ENCODE results near the gene ZSWIM4. TPM values are rescaled to one million over a fixed set of nuclear protein-coding genes. Genes with fewer than 3 reads are reported as not detected.
"Not testable (repeated sequence)": the region's sequence is repeated elsewhere in the genome, so short reads cannot be mapped to it uniquely, and the experiment has no call there.

ZSWIM4 gene
- total RNA-seq, 1 experiment from 2014 or later = 11.5 TPM

- H3K27me3 Mint-ChIP-seq (ENCODE audit: unreplicated experiment) = no peaks in the 10 kb centered on the region
- H3K4me3 Mint-ChIP-seq (ENCODE audit: low read depth, unreplicated experiment) = peak within 1 kb of the TSS; percentile 99
- CTCF ChIA-PET = interaction anchor here (0.6 to 1.7 kb wide), 6 partner anchors 9 to 744 kb away, joined by 3 to 13 read pairs (median 6); partner anchors contain the start of genes DNAJB1 and MRI1
- DNase-seq = peak; percentile 83
- TF ChIP-seq, protein P1, sequence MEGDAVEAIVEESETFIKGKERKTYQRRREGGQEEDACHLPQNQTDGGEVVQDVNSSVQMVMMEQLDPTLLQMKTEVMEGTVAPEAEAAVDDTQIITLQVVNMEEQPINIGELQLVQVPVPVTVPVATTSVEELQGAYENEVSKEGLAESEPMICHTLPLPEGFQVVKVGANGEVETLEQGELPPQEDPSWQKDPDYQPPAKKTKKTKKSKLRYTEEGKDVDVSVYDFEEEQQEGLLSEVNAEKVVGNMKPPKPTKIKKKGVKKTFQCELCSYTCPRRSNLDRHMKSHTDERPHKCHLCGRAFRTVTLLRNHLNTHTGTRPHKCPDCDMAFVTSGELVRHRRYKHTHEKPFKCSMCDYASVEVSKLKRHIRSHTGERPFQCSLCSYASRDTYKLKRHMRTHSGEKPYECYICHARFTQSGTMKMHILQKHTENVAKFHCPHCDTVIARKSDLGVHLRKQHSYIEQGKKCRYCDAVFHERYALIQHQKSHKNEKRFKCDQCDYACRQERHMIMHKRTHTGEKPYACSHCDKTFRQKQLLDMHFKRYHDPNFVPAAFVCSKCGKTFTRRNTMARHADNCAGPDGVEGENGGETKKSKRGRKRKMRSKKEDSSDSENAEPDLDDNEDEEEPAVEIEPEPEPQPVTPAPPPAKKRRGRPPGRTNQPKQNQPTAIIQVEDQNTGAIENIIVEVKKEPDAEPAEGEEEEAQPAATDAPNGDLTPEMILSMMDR (IDR thresholded peaks at IDR 0.05; ENCODE audit: unreplicated experiment) = no peak
- no peaks in the 10 kb centered on the region for H3K9me3 Mint-ChIP-seq (ENCODE audit: low read depth, unreplicated experiment)
- intact Hi-C loops (cut with micrococcal nuclease; ENCODE audit: unreplicated experiment) = no loop called here
- H3K27ac Mint-ChIP-seq (ENCODE audit: unreplicated experiment) = peak within 1 kb of the TSS; percentile 95
- TSS peak; percentile 79 for BruUV-seq (replicated peaks)
- peaks cover 32% of the 10 kb centered on the region for H3K36me3 Mint-ChIP-seq (ENCODE audit: insufficient read depth, unreplicated experiment)
- no peaks in the 10 kb centered on the region for H3K4me1 Mint-ChIP-seq (ENCODE audit: low read depth, unreplicated experiment)
Observed at GRCh38 chr19:13774217-13775191, 20.7 kb upstream of the ZSWIM4 start, which contains the start of gene C19orf53. Gene C19orf53, plus strand, starts transcription at chr19:13774456. Its CDS starts 22 bp downstream, at chr19:13774478.

- TF ChIP-seq, protein P1 (IDR thresholded peaks at IDR 0.05; ENCODE audit: unreplicated experiment) = no peak
- peaks cover 25% of the 10 kb centered on the region for H3K36me3 Mint-ChIP-seq (ENCODE audit: insufficient read depth, unreplicated experiment)
- H3K9me3 Mint-ChIP-seq (ENCODE audit: low read depth, unreplicated experiment) = no peaks in the 10 kb centered on the region
- CTCF ChIA-PET = no interaction called here
- no TSS peak for BruUV-seq (replicated peaks)
- H3K4me3 Mint-ChIP-seq (ENCODE audit: low read depth, unreplicated experiment) = no peak overlapping the region
- no peak overlapping the region for H3K27ac Mint-ChIP-seq (ENCODE audit: unreplicated experiment)
- H3K27me3 Mint-ChIP-seq (ENCODE audit: unreplicated experiment) = no peaks in the 10 kb centered on the region
- H3K4me1 Mint-ChIP-seq (ENCODE audit: low read depth, unreplicated experiment) = peaks cover 8% of the 10 kb centered on the region
- intact Hi-C loops (cut with micrococcal nuclease; ENCODE audit: unreplicated experiment) = no loop called here
- no peak for DNase-seq
Observed at GRCh38 chr19:13778398-13778797, 16.8 kb upstream of the ZSWIM4 start.

DNA sequence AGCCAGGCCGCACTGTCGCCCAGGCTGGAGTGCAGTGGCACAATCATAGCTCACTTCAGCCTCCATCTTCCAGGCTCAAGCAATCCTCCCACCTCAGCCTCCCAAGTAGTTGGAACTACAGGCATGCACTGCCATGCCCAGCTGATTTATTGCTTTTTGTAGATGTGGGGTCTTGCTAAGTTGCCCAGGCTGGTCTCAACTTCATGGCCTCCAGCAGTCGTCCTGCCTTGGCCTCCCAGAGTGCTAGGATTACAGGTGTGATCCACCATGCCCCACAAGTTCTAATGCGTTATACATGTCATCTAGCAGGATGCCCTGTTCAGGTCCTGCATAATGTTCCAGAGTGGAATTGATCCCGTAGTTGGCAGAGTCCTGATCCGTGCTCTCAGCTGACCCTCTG, 16.4 kb upstream of the ZSWIM4 start:
- TF ChIP-seq, protein P1 (IDR thresholded peaks at IDR 0.05; ENCODE audit: unreplicated experiment) = no peak
- H3K9me3 Mint-ChIP-seq (ENCODE audit: low read depth, unreplicated experiment) = no peaks in the 10 kb centered on the region
- DNase-seq = no peak
- CTCF ChIA-PET = no interaction called here
- no peak overlapping the region for H3K4me3 Mint-ChIP-seq (ENCODE audit: low read depth, unreplicated experiment)
- H3K27ac Mint-ChIP-seq (ENCODE audit: unreplicated experiment) = no peak overlapping the region
- no TSS peak for BruUV-seq (replicated peaks)
- H3K4me1 Mint-ChIP-seq (ENCODE audit: low read depth, unreplicated experiment) = peaks cover 8% of the 10 kb centered on the region
- intact Hi-C loops (cut with micrococcal nuclease; ENCODE audit: unreplicated experiment) = no loop called here
- H3K27me3 Mint-ChIP-seq (ENCODE audit: unreplicated experiment) = no peaks in the 10 kb centered on the region
- peaks cover 25% of the 10 kb centered on the region for H3K36me3 Mint-ChIP-seq (ENCODE audit: insufficient read depth, unreplicated experiment)

GRCh38 chr19:13779794-13780193, 15.4 kb upstream of the ZSWIM4 start:
- CTCF ChIA-PET; H3K4me3 Mint-ChIP-seq (ENCODE audit: low read depth, unreplicated experiment); DNase-seq; intact Hi-C loops (cut with micrococcal nuclease; ENCODE audit: unreplicated experiment); H3K9me3 Mint-ChIP-seq (ENCODE audit: low read depth, unreplicated experiment); BruUV-seq (replicated peaks); H3K27me3 Mint-ChIP-seq (ENCODE audit: unreplicated experiment); H3K27ac Mint-ChIP-seq (ENCODE audit: unreplicated experiment); H3K4me1 Mint-ChIP-seq (ENCODE audit: low read depth, unreplicated experiment): not testable (repeated sequence)
- H3K36me3 Mint-ChIP-seq (ENCODE audit: insufficient read depth, unreplicated experiment) = peaks cover 16% of the 10 kb centered on the region

- CTCF ChIA-PET = no interaction called here
- peak; percentile 53 for DNase-seq
- Mint-ChIP-seq H3K9me3 (ENCODE audit: low read depth, unreplicated experiment) (no peaks in the 10 kb centered on the region), H3K36me3 (ENCODE audit: insufficient read depth, unreplicated experiment) (peaks cover 4% of the 10 kb centered on the region), H3K4me1 (ENCODE audit: low read depth, unreplicated experiment) (peaks cover 8% of the 10 kb centered on the region), H3K4me3 (ENCODE audit: low read depth, unreplicated experiment) (no peak overlapping the region), H3K27ac (ENCODE audit: unreplicated experiment) (no peak overlapping the region), H3K27me3 (ENCODE audit: unreplicated experiment) (no peaks in the 10 kb centered on the region)
- intact Hi-C loops (cut with micrococcal nuclease; ENCODE audit: unreplicated experiment) = no loop called here
- TF ChIP-seq, protein P1 (IDR thresholded peaks at IDR 0.05; ENCODE audit: unreplicated experiment) = no peak
- no TSS peak for BruUV-seq (replicated peaks)
Observed at GRCh38 chr19:13781547-13781946, 13.7 kb upstream of the ZSWIM4 start.

Measured in Calu3 (cell line).